AML-193 (cell line): ENCODE data around the gene PDPK1.
"Not testable (repeated sequence)": the region's sequence is repeated elsewhere in the genome, so short reads cannot be mapped to it uniquely, and the experiment has no call there.

Source experiments
- DNase-seq, 2 experiments: peaks; one replicate each; lab custom pipeline; 2025; lab: John Stamatoyannopoulos, UW

Gene PDPK1

GRCh38 chr16:2587891-2588565, 50.2 kb downstream of the PDPK1 start:
- no peak for DNase-seq

GRCh38 chr16:2591476-2592240, 53.8 kb downstream of the PDPK1 start:
- no peak for DNase-seq

- no peak for DNase-seq
Observed at GRCh38 chr16:2592786-2593185, 55.0 kb downstream of the PDPK1 start.

- no peak for DNase-seq
Observed at GRCh38 chr16:2595393-2596205, 57.8 kb downstream of the PDPK1 start.

DNA sequence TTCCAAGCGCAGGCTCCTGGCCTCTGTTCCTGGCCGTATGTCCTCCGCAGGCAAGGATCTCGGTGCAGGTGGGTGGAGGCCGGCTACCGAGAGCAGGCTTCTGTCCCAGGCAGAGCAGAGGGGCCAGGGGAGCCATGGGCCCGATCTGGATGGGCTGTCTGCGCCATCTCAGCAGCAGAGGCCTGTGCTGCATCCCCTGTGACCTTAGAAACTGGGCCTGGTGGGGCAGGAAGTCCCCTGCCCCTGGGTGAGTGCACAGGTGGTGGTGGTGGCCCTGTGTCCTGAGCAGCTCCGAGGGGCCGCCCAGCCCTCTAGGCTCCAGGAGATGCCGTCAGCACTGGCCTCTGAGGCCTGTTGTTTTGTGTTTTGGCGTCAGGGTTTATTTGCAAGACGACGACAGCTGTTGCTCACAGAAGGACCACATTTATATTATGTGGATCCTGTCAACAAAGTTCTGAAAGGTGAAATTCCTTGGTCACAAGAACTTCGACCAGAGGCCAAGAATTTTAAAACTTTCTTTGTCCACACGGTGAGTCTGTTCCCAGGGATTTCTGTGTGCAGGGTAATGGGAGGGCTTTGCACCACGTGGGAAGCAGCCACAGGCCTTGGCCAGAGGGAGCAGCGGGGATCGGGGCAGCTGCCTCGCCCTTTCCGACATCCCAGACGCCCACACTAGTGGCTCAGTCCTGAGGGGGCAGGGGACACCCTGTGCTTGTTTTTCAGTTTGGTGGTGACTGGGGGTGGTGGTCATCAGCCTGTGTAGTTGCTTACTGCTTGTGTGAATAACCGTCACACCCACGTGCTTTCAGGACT, 59.1 kb downstream of the PDPK1 start:
- no peak for DNase-seq

DNA sequence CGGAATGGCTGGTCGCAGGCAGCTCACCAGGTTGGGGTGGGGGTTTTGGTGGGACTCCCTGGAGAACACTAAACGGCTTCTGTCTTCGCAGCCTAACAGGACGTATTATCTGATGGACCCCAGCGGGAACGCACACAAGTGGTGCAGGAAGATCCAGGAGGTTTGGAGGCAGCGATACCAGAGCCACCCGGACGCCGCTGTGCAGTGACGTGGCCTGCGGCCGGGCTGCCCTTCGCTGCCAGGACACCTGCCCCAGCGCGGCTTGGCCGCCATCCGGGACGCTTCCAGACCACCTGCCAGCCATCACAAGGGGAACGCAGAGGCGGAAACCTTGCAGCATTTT, 59.7 kb downstream of the PDPK1 start:
- DNase-seq, result no peak

- no peak for DNase-seq
Observed at GRCh38 chr16:2598133-2598641, 60.4 kb downstream of the PDPK1 start.

DNA sequence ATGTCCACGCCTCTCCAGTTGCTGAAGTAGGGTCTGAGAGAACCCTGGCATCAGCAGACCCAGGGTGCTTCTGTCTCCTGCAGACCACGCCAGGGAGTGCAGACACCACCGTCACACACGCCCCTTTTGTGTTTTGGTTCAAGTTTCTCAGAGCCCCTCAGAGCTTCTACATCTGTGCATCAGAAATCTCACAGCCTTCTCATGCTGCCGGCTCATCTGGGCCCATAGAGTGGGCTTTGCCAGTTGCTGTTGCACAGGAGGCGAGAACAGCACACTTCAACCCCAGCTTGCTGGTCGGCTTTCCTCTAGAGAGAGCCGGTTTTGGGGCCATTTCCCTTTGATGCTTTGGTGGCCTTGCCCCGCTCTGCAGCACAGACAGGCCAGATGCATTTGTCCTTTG, 60.9 kb downstream of the PDPK1 start:
- DNase-seq, result no peak

DNA sequence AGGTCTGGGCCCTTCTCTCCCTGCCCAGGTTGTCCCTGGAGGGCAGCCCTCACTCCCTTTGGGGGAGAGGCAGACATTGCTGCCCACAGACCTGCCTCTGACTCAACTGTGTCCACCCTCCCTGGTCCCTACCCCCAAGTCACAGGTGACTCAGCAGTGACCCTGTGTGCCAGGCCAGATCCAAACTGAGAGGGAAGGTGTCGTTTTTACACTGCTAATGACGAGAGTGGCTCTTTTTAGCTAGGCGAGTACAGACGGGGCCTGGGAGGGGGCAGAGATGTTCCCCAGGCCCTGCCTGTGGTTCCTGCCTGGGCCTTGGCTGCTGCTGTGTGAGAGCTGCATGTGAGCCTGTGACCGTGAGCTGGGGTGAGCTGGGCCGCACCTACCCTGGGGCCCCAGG, 61.3 kb downstream of the PDPK1 start:
- DNase-seq, result not testable (repeated sequence)

- not testable (repeated sequence) for DNase-seq
Observed at GRCh38 chr16:2599785-2600184, 62.0 kb downstream of the PDPK1 start.

- not testable (repeated sequence) for DNase-seq
Observed at GRCh38 chr16:2601301-2602025, 63.6 kb downstream of the PDPK1 start.

DNA sequence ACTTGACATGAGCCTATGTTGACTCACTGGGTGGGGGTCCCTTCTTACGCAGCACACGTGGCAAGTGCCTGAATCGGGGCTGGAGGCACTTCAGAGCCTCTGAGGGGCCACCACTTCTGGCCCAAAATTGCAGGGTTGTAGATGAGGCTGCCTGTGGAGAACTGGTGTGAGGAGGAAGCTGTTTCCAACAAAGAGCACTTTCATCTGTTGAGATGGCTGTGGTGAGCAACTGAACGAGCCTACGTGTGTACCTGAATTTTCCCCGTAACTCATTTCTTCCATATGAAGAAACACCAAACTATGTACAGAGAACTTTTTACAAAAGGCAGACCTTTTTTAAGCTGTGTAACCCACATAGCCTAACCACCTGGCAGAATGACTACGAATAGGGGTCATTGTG, 64.4 kb downstream of the PDPK1 start:
- not testable (repeated sequence) for DNase-seq

DNA sequence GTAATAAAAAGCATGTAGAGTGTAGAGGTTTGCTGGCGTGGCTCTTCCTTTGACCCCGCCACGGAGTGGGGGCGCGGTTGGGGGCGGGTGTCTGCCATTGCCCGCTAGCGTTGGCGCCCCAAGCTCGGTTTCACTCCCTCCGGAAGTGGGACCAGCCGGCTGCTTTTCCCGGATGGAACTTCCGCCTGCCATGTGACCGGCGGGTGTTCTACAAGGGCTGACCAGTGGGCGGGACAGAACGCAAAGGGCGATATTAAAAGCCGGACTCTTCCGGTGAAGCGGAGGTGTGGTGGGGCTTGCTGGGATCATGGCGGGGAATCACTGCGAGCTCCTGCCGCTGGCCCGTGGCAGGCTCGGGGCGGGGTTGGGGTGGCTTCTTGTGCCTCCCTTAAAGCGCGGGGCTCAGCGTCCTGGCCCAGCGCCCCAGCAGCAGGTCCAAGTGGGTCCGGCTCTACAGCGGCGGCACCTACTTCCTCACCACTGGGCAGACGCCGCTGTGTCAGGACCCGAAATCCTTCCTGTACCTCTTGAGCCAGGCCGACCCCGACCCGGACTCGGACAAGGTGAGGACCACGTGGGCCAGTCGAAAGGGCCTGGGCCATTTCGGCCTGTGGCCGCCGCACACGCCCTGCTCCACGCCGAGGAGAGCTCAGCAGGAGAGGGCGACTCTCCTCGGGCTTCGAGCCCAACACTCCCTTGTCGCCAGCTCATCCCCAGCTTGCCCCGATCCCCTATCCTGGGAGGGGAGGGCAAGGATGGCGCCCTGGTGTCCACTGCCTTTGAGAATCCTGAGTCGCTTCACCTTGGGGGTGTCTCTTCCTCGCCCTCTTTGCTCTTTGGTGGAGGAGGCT, 65.6 kb downstream of the PDPK1 start:
- peak; percentile 87 to 90 for DNase-seq

DNA sequence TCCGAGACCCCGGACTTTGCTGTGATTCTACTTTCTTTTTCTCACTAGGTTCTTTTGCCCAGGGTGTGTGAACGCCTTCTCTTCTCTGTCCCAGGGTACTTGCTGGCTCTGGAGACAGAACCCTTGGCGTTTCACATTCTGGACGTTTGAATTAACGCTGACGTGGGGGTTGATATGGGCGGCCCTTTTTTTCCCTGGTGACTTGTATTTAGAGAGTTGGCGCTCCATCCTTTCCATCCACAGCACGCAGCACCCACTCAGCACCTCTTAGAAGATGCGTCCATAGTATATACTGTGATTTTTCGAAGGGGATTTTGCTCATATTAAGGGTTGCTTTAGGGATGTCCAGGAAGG, 66.2 kb downstream of the PDPK1 start:
- not testable (repeated sequence) for DNase-seq

GRCh38 chr16:2606820-2607219, 69.0 kb downstream of the PDPK1 start:
- DNase-seq, result not testable (repeated sequence)

DNA sequence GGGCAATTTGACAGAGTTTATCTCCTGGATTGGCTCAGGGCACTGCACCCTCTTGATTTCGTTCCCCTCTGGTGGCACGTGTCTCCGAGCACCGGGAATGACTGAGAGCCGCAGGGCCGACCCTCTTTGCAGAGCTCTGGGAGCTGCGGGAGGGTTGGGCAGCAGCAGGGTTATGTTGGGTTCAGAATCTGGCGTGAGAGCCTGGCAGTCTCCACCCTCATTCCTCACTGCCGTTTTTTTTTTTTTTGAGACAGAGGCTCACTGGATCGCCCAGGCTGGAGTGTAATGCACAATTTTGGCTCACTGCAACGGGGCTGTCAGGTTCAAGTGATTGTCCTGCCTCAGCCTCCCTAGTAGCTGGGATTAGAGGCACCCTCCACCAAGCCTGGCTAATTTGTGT, 71.5 kb downstream of the PDPK1 start:
- DNase-seq, result not testable (repeated sequence)

DNA sequence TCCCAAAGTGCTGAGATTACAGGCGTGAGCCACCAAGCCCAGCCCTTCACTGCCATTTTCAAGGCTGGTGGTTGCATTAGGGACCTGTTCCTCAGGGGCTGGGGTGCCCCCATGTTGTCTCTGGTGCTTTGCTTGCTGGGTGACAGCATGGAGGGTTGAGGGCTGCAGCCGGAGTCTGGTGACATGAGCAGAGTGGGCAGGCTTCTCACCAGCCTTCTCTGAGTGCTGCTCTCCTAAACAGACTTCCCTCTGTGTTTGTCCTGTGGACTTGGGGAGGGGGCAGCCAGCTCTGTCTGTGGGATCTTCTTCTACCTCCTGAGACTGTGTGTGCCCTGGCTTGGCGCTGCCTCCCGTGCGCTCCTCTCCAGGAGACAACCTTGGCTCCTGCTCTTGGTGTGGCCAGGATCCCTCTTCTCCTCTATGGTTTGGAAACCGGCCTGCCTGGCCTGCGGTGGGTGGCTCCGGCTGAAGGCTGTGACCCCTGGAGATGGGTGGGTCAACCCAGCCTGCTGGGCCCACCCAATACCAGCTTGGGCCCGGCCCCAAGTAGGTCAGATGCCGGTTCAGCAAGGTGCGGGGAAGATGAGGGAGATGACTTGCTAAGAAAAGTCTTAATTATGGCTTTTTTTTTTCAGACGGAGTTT, 72.1 kb downstream of the PDPK1 start:
- DNase-seq, result no peak

DNA sequence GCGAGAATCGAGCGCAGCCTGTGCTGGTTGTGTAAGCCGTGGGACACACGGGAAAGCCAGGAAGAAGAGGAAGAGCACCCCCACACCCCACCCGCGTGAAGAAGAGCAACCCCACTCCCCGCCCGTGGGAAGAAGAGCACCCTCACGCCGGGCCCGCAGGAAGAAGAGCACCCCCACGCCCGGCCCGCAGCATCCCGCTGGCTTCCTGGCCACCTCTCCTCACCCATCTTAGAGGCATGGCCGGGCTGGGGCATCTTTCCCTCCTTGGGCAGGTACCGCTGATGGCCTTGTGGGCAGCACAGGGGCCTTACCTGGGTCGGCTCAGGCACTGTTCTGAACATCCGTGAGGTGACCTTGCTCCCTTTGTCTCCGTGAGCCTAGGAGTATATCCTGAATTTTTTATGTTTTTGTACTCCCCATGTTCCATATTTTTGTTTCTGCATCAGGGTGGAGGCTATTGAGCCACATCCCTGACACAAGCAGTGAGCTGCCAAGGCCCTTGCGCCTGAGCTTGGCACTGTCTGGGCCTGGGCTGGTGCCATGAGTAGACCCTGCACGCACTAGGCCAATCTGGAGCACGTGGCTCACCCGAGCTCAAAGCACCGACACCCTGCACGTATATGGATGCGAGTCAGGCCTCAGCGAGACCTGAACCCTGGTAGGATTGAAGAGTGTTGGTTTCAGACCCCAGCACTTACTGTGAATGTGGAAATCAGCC, 73.1 kb downstream of the PDPK1 start:
- DNase-seq, result no peak

GRCh38 chr16:2611499-2611862, 73.7 kb downstream of the PDPK1 start:
- DNase-seq, result no peak
